HL-60/S4 treated with phorbol 12-myristate 13-acetate at 8.2 ng/mL for 4 days and 3 days (cell line): ENCODE results near the gene ATRNL1.
"Not testable (repeated sequence)": the region's sequence is repeated elsewhere in the genome, so short reads cannot be mapped to it uniquely, and the experiment has no call there.

Experiments used
- in situ Hi-C: fragments of 300-500 bp; cut with MboI; formaldehyde crosslinking; loops from 2 replicates; pipeline ENCODE4 v1.15.0; 2022; ENCODE audit warnings: low sequenced_read_pairs

ATRNL1 gene

DNA sequence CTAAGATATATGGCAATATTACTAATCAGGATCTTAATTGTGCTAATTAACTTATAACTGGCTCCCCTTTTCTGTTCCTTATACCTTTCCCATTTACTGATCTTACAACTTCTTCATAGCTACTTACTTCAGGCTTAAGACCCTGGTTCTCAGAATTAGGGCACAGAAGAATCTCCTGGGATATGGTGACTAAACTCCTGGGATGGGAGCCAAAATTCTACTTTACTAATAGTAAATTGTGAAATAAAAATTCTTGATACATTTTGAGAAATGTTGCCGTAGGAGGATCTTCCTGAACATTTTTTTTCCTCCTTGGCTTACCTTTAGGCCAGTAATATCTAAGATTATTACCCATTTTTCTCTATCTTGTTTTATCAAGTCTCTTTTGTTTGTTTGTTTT, 309.5 kb downstream of the ATRNL1 start:
- in situ Hi-C loops = no loop called here

DNA sequence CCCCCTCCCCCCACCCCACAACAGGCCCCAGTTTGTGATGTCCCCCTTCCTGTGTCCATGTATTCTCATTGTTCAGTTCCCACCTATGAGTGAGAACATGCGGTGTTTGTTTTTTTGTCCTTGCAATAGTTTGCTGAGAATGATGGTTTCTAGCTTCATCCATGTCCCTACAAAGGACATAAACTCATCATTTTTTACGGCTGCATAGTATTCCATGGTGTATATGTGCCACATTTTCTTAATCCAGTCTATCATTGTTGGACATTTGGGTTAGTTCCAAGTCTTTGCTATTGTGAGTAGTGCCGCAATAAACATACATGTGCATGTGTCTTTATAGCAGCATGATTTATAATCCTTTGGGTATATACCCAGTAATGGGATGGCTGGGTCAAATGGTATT, 312.7 kb downstream of the ATRNL1 start:
- in situ Hi-C loops = not testable (repeated sequence)

DNA sequence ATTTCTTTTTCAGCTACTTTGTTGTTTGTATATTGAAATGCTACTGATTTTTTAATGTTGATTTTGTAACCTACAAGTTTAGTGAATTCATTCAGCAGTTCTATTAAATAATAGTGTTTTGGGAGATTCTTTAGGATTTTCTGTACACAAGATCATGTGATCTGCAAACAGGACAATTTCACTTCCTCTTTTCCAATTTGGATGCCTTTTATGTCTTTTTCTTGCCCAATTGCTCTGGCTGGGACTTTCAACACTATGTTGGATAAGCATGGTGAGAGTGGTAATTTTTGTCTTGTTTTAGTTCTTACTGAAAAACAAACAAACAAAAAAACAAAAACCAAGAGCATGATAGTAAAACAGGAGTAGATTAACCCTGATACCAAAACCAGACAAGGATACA, 316.2 kb downstream of the ATRNL1 start:
- in situ Hi-C loops = no loop called here

DNA sequence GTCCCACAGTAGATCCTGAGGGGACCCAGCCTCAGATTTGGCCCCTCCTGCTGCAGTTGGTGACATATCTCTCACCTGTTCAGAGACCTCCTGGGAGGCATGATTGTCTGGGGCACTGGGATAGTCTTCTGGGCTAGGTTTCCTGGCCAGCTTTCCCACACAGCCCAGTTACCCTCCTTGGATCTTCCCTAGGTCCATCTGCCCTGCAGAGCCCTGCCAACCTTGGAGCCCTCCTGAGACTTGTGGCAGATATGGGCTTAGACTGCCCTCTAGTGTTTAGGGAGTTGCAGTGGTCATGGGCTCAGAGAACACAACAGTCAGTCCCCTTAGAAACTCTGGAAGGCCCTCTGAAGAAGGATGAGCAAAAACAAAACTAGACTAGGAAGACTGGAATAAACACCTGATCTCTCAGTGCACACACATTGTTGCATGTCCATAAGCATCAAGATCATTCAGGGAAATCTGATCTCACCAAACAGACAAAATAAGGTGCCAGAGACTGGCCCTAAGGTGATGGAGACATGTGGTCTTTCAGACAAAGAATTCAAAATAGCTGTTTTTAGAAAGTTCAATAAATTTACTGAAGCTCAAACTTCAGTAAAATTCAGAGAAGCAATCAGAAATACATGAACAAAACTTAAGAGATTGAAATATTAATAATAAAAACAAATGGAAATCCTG, 324.6 kb downstream of the ATRNL1 start:
- in situ Hi-C loops = no loop called here

DNA sequence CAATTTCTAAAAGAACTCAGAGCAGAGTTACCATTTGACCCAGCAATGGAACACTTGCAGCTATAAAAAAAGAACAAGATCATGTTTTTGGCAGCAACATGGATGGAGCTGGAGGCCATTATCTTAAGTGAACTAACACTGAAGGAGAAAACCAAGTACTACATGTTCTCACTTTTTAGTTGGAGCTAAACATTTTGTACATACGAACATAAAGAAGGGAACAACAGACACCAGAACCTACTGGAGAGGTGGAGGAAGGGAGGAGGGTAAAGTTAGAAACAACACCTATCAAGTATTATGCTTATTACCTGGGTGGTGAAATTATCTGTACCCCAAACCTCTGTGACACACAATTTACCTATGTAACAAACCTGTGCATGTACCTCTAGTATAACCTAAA, 329.5 kb downstream of the ATRNL1 start:
- in situ Hi-C loops = no loop called here

DNA sequence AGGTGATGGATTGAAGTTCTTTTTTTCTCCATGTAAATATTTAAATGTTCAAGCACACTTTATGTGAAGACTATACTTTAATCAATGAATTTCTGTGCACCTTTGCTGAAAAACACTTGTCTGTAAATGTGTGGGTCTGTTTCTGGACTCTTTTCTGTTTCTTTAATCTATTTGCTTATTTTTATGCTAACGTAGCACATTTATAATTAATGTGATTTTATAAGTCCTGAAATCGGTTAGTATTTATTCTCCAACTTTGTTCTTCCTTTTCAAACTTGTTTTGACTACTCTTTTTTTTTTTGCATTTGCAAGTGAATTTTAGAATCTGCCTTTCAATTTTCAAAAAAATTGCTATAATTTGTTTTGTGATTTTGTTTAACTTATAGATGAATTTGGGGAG, 334.4 kb downstream of the ATRNL1 start:
- in situ Hi-C loops = no loop called here

DNA sequence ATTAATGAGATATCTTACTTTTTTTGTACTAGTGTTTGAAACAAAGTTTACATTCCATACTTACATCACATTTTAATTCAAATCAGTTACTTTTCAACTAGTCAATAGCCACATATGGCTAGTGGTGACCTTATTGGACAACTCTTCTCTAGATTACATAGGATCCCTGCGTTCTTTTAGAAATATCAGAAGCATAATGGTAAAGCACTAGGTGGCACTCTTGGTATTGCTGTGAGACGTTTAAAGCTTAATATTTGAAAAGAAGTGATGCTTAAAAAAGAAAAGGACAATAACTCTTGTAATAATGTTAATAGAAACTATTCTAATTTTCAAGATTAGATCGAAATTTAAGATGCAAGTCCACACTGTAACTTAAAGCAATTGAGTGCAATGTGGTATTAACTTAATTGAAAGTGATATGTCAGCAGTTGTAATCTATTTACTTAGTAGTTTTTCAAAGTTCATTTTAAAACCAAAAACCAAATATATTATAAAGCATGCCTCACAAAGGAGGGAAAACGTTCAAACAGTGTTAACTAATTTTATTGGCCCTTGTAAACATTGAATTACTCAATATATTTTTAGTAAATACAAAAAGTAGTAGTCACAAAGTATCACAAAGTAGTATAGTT, 339.1 kb downstream of the ATRNL1 start:
- in situ Hi-C loops = no loop called here

DNA sequence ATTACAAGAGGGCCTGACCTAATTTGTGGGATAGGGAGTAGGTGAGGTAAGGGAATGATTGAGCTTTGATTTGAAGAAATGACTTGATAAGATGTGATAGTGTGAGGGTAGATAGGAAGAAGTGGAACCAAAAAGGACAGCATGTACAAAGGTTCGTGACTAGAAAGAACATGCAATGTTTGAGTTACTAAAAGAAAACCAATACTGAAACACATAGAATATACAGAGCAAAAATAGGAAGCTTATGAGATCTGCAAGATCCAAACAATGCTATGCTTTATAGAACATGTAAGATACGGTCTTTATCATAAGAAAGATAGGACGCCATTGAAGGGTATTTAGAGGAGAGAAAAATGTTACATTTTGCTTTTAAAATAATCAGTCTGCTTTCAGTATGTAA, 343.8 kb downstream of the ATRNL1 start:
- in situ Hi-C loops = no loop called here

DNA sequence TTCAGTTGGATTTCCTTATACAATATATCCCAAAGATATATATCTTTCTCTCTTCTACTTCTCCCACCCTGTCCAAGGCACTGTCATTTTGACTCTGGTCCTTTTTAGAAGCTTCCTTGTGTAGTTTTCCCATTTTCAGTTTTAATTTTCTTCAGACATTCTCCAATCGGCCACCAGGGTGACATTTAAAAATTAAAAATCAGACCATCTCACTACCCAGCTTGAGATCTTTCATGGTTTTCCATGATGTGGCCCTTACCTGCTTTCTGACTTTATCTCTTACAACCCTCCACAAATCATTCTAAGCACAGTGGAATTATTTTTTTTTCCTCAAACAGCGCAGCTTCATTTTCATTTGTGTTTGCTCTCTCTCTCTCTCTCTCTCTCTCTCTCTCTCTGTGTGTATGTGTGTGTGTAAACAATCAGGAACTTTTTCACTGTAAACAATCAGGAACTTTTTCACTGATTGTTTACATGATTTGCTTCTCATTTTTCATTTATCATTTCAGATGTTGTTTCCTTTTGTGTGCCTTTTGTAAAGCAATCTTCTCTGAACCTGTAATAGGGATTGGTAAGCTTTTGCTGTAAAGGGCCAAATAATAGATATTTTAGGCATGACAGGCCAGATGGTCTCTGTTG, 348.9 kb downstream of the ATRNL1 start:
- in situ Hi-C loops = no loop called here

DNA sequence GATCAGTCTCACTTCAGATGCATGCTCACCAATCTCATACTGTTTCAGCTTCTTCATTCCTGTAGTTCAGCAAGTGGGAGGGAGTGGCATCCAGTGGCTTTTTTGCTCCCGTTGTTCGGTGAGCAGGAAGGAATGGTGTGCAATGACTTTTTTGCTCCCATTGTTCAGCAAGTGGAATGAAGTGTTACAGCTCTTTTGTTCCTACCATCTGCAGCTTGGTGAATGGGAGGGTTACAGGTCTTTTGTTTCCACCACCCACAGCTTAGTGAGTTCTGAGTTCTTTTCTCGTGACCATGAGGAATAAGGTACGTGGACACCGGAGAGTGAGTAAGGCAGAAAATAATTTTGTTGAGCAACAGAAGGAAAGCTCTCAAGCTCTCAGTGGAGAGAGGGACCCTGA, 363.6 kb downstream of the ATRNL1 start:
- in situ Hi-C loops = no loop called here

DNA sequence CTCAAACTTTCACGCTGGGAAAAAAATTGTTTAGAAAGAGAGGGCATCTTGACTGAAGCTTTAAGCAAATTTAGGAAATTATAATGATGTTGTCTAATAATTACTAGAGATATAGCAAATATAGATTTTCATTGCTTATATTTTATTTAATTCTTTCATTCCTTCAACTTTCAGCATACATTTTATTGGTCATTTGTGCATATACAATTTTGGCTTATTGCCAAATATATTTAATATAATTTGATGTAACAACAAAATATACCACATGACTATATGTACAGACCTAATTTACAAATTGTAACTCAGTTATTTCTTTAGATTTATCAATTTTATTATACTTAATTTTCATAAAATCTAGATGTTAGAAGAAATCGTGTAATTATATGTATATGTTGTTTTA, 390.1 kb downstream of the ATRNL1 start:
- in situ Hi-C loops = no loop called here

DNA sequence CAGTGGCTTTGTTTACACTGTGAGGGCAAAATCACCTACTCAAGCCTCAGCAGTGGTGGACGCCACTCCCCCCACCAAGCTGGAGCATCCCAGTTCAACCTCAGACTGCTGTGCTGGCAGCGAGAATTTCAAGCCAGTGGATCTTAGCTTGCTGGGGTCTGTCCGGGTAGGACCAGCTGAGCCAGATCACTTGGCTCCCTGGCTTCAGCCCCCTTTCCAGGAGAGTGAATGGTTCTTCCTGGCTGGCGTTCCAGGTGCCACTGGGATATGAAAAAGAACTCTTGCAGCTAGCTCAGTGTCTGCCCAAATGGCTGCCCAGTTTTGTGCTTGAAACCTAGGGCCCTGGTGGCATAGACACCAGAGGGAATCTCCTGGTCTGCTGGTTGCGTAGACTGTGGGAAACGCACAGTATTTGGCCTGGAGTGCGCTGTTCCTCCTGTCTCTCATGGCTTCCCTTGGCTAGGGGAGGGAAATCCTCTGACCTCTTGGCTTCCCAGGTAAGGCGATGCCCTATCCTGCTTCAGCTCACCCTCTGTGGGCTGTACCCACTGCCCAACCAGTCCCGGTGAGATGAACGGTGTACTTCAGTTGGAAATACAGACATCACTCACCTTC, 398.5 kb downstream of the ATRNL1 start:
- in situ Hi-C loops = no loop called here

DNA sequence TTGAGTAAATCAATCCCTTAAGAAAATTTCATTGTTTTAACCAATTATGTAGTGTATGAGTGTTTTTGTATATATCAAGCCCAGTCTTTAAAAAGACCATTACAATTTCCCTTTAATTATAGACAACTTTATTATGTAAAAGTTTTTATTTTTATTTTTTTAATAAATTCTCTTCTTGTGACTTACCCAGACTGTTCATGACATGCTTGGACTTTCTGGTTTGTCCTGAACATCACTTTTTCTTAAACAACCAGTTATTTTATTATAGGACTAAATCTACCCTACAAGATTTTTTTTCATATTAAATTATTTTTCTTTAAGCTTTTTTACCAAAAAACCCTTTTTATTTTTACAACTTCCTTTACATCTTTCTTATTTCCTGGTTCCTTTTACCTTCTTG, 410.4 kb downstream of the ATRNL1 start:
- in situ Hi-C loops = no loop called here

DNA sequence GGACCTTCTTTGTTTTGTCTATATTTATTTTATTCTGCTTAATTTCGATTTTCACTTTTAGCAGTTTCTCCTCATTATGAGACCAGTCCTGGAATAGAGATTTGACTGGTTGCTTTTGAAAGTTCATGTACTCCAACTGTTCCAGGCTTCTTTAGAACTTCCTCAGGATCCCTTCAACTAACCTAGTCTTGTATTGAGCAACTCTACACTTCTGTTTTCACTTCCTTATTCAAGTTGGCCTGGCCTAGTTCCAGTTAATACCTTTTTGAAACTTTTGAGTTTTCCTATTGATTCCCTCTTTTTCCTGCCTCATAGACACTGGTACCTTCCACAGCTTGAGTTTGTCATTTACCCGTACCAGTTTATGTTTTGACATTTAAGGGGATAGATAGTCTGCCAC, 421.7 kb downstream of the ATRNL1 start:
- in situ Hi-C loops = no loop called here

DNA sequence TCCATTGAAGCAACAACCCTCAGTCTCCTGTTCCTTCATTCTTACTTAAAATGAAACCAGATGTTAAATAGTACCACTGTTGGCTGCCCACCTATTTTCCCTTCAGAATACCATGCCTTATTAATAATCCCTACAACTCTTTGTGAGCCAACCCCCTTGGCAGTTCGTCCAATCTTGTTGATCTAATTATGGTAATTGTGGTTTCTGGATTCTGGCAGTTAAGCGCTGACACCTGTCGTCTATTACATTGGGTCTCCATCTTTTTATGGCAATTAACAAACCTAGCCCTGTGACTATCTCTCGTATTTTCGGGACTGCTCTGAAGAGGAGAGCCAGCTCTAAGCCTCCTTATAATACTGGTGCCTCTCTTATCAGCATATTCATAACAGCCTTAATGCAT, 432.0 kb downstream of the ATRNL1 start:
- in situ Hi-C loops = no loop called here

DNA sequence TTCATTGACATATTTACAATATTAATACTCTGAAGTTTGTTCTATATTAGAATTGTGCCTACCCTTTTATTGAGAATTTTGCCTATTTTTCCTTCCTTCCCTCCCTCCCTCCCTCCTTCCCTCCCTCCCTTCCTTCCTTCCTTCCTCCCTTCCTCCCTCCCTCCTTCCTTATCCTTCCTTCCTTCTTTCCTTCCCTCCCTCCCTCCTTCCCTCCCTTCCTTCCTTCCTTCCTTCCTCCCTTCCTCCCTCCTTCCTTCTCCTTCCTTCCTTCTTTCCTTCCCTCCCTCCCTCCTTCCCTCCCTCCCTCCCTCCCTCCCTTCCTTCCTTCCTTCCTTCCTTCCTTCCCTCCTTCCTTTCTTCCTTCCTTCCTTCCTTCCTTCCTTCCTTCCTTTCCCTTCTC, 434.5 kb downstream of the ATRNL1 start:
- in situ Hi-C loops = not testable (repeated sequence)

DNA sequence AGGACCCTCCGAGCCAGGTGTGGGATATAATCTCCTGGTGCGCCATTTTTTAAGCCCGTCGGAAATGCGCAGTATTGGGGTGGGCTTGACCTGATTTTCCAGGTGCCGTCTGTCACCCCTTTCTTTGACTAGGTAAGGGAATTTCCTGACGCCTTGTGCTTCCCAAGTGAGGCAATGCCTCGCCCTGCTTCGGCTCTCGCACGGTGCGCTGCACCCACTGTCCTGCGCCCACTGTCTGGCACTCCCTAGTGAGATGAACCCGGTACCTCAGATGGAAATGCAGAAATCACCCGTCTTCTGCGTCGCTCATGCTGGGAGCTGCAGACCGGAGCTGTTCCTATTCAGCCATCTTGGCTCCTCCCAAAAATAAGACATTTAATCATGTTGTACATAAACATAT, 443.2 kb downstream of the ATRNL1 start:
- in situ Hi-C loops = not testable (repeated sequence)

DNA sequence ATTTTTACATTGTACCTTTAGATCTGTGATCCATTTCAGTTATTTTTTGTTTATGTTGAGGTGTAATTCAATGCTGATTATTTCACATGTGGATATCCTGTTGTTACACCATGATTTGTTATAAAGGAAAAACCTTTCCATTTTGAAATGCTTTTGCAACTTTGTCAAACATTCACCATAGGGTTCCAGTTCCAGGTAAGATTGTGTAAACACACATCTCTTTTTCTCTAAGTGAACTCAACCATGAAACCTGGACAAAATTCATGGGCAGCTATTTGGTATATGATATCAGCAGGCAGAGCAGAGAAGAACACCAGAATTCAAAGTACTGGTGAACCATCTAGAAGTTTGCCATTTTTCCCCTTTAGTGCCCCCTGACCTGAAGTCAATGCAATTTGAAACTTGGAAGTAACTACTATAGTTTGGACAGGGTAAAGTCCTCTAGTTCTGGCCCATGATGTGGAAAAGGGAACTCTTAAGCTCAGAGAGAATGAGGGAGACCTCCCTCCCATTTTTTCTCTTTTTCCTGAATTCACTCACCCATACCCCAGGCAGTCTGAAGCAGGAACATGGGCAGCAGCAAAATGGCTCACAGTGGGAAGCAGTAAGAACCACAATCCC, 446.1 kb downstream of the ATRNL1 start:
- in situ Hi-C loops = no loop called here

DNA sequence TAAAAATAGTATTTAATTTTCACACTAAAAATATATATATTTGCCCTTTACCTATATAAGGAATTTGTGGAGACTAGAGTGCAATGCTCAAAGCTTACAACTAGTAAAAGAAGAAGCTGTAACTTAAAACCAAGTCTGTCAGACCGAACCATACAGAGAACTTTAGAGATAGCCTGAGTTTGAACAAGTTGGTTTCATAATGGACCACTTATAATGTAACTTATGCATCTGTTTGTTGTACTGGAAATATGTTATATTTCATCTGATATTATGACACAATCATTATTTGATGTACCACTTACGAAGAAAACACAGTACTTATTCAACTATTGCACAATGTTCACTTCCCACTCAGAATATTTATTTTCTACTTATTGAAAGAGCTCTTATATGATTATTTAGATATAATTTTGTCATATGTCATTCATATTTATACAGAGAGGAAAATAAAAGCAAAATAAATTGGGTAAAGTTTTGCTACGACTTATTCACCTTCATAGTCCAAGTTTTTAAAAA, 462.8 kb downstream of the ATRNL1 start:
- in situ Hi-C loops = no loop called here

DNA sequence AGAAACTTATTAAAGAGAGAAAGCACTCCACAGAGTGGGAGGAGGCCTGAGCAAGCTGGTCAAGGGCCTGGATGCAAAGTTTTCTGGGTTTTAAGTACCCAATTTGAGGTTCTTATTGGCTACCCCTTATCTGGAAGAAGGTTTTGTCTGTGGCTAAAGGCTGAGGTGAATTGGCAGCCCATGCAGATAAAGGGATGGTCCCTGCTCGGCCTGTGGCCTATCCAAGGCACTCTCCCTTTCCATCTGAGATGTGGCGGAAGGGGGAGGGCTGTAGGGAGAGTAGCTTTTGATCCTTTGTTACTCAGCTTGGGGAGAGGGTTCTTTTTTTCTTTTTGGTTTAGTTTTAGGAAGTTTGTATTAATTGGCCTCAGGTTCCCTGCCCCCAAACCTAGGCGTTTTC, 465.1 kb downstream of the ATRNL1 start:
- in situ Hi-C loops = no loop called here

DNA sequence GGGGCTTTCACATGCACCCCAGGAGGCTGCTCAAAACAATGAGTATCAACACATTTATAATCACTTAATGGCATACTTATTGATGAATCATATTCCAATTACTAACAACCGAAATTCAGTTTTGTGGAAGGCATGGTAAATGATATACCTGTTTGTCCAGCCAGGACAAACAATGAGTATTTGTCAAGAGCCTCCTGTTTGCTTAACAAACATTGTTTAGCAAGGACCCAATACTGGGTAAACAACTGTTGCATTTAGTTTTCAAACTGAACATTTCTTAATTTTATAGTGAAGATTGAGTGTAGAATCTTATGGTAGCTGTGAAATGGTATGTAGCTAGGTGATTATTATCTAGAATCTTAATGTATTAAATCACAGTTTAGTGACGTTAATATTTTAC, 473.7 kb downstream of the ATRNL1 start:
- in situ Hi-C loops = no loop called here
